Loucy (cell line): Measurements from ENCODE around the gene MARS1.

ENCODE experiments used
- EZH2phosphoT487 ChIP-seq: fragments of 200-600 bp; IDR thresholded peaks from 2 replicates; pipeline ENCODE4 v1.6.1; 2018; ENCODE audit warnings: antibody characterized with exemption, mild to moderate bottlenecking, moderate library complexity, borderline replicate concordance
- TF ChIP-seq, protein P1 (sequence below): fragments of 200-600 bp; sonication (generic); conservative IDR thresholded peaks from 2 replicates; pipeline ENCODE4 v1.5.1; 2014; ENCODE audit warnings: mild to moderate bottlenecking, antibody characterized with exemption, low read length

DNA sequence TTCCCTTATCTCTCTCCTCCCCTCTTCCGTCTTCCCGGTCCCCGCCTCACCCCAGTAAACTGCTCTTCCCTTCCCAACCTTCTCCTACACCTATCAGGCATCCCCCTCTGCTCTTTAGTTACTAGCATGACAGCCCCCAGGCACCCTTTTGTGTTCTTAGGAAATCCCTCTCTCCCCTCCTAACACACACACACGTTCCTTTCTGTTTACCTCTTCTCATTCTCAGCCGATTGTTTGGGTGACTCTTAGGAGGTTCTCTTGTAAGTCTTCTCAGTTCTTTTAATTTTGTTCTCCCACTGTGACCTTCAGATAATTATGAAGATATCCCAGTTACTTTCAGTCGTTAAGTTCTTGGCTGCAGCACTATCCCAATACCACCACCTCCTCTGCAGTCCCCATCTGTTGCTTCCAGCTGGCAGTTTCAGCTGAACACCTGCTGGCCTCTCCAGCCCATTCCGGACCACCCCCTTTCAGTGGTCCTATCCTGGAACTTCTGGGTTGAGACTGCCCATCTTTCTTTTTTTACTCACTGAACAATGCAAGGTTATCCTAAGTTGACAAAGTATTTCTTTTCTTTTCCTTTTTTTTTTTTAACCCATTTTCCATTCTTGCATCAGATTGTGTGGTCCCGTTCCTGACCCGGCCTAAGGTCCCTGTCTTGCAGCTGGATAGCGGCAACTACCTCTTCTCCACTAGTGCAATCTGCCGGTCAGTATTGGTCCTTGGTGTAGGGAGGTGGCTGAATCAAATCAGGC lies 711 bp downstream of the MARS1 start:
- TF ChIP-seq, protein P1, sequence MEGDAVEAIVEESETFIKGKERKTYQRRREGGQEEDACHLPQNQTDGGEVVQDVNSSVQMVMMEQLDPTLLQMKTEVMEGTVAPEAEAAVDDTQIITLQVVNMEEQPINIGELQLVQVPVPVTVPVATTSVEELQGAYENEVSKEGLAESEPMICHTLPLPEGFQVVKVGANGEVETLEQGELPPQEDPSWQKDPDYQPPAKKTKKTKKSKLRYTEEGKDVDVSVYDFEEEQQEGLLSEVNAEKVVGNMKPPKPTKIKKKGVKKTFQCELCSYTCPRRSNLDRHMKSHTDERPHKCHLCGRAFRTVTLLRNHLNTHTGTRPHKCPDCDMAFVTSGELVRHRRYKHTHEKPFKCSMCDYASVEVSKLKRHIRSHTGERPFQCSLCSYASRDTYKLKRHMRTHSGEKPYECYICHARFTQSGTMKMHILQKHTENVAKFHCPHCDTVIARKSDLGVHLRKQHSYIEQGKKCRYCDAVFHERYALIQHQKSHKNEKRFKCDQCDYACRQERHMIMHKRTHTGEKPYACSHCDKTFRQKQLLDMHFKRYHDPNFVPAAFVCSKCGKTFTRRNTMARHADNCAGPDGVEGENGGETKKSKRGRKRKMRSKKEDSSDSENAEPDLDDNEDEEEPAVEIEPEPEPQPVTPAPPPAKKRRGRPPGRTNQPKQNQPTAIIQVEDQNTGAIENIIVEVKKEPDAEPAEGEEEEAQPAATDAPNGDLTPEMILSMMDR, result no peak
- no peak for TF ChIP-seq EZH2phosphoT487
